Measurements from ENCODE around the gene UBE2C.

Gene UBE2C

DNA sequence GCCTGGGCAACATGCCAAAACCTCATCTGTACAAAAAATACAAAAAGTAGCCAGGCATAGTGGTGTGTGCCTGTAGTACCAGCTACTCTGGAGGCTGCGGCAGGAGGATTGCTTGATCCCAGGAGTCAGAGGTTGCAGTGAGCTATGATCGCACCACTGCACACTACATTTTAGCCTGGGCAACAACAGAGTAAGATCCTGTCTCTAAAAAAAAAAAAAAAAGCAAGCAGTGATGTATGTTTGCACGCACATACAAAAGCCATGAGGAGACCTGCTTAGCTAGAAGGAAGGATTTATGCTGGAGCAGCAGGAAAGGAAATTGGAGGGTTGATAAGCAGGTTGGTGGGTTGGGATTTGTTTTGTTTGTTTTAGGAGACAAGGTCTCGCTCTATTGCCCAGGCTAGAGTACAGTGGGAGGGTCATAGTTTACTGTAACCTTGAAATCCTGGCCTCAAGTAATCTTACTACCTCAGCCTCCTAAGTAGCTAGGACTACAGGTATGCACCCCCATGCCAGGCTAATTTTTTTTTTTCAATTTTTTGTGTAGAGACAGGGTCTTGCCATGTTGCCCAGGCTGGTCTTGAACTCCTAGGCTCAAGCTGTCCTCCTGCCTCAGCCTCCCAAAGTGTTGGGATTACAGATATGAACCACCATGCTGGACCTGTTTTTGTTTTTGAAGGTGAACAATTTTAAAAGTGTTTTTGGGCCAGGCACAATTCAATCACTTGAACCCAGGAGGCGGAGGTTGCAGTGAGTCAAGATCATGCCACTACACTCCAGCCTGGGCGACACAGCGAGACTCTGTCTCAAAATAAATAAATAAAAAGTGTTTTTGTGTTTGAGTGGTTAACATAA lies 49.0 kb downstream of the UBE2C start:
- DNase-seq, result peak; percentile 81

DNA sequence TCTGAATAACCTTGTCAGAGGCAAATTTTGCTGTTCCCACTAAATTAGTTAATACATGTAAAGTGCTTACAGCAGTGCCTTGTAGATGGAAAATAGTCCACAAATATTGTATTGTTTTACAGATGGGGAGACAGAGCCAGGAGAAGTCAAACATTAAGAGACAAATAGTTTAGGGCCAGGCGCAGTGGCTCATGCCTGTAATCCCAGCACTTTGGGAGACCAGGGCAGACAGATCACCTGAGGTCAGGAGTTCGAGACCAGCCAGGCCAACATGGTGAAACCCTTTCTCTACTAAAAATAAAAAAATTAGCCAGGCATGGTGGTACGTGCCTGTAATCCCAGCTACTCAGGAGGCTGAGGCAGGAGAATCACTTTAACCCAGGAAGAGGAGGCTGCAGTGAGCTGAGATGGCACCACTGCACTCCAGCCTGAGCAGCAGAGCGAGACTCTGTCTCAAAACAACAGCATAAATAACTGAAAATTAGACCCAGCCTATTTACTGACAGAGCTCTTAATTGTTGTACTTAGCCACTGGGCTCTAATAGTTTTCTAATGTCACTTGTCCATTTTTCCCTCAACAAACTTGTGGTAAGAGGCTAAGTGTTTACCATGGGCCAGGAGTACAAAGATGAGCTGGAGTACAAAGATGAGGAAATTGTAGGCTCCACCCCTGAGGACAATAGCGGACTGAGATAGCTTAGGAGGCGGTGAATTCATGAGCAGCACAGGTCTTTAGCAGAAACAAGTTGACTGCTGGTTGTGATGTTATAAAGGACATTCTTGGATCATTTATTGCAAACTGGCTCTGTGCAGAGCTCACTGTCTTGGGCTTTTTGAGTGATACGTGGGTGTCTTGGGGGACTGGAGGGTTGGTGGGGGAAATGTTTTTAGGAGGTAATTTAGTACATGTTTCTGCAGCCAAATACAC lies 51.4 kb downstream of the UBE2C start:
- DNase-seq, result peak; percentile 71

DNA sequence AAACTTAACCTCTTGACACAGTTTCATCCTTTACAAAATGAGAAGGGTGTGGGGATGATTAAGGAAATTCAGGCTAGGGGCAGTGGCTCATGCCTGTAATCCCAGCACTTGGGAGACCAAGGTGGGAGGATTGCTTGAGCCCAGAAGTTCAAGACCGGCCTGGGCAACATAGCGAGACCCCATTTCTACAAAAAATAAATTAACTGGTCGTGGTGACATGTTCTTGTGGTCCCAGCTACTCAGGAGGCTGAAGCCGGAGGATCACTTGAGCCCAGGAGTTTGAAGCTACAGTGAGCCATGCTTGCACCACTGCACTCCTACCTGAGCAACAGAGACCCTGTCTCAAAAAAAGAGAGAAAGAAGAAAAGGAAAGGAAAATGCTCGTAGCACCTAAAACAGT lies 54.0 kb downstream of the UBE2C start:
- DNase-seq, result no peak
